M059J (cell line): ENCODE measurements around the gene RAB3A. TPM values are rescaled to one million over a fixed set of nuclear protein-coding genes. Genes with fewer than 3 reads are reported as not detected.
"Not testable (repeated sequence)": the region's sequence is repeated elsewhere in the genome, so short reads cannot be mapped to it uniquely, and the experiment has no call there.

ENCODE experiments used
- DNase-seq: peaks from one replicate; pipeline ENCODE4 v3.0.0-alpha.2; 2012; ENCODE audit warnings: low read depth
- total RNA-seq: library from RNA; depleted of rRNA; stranded (reverse); fragments of >200 nt; shearing (Covaris generic); gene quantifications from 2 replicates; pipeline ENCODE4 v1.2.3, GENCODE V29; 2014

RAB3A gene
- total RNA-seq, 1 experiment from 2014 or later, result 3.4 TPM

DNA sequence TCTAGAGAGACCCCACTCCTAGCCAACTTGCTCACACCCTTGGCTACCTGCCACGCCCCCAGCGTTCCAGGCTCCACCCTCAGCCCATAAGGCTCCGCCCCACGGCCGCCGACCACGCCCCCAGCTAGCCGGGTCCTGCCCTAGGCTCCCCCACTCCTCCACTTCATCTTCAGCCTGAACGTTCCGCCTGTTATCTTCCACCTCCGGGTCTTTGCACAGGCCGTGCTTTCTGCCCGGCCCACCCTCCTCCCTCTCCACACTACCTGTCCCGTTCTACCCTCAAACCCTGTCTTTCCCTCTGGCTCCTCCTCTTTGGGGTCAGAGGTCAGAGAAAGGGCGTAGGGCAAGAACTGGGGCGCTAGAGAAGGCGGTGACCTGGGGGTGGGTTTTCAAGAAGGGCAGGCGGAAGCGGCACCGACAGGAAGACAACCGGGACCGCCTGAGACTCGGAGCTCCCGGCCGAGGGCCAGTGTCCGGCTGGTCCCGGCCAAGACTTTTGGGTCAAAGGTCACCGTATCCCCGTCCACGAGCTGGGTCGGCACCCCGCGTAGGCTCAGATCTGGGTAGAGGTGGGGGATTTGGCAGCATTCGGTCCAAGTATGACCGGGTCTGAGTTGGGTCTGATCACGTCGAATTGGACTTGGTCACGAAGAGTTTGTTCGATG, 20.1 kb upstream of the RAB3A start:
- DNase-seq, result peak; percentile 30

DNA sequence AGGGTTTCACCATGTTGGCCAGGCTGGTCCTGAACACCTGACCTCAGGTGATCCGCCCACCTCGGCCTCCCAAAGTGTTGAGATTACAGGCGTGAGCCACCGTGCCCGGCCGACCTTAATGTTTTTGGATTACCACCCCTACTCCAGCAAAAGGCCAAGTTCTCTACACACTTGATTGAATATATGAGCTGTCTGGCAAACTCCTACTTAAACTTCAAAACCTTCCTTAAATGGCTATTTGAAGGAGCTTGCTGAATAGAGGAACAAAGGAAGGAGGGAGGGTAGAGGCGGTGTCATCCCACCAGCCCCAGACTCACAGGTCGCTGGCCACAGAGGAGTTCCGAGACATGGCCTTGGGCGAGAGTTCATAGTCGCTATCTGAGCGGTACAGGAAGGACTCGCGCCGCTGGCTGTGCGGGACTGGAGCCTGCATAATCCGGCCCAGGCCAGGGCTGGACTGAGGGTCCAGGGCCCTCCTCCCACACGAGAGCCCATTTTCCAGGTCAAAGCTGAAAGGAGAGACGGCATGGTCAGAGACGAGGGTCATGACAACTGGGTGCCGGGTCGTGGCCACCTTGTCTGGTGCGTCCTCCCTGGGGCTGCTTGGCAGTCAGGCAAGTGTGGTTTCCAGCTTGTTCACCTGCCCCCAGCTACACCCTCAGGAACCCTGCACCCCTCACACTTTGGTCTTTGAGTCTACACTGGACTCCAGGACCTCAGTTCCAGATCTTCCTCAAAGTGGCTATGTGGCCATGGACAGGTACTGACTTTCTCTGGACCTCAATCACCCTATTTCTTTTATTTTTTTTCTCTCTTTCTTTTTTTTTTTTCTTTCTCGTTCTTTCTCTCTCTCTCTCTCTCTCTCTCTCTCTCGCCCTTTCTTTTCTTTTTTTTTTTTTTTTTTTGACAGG, 18.2 kb upstream of the RAB3A start:
- DNase-seq, result no peak

GRCh38 chr19:18220632-18221275, 16.9 kb upstream of the RAB3A start:
- DNase-seq, result no peak

DNA sequence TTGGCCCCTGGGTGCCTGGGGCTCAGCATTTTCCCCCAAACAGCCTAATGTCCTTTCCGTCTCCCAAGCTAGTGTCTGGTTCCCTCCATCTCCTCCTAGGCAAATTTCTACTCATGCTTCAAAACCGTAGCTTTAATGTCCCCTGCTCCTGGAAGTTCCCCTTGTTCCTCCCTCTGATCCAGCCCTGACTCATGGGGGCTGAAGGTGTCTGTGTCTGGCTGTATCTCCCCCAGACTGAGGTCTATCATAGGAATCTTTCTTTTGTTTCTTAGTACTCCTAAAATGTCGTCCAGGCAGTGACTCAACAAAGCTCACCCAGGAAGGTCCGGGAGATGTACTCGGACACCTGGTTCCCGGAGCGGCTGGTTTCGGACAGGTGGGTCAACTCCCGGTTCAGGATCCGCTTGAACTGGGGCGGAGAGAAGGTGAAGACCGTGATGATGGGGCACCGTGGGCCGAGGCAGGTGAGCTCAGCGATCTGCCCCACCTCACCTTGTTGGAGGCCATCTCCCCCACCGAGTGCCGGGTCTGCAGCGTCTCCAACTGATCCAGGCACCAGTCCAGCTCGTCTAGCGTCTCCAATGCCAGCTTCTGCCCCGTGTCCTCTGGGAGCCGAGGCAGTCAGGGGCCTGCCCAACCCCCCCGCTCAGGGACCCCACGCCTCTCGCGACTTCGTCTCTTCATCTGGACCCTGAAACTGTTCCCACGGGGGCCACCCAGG, 16.2 kb upstream of the RAB3A start:
- peak; percentile 39 for DNase-seq

DNA sequence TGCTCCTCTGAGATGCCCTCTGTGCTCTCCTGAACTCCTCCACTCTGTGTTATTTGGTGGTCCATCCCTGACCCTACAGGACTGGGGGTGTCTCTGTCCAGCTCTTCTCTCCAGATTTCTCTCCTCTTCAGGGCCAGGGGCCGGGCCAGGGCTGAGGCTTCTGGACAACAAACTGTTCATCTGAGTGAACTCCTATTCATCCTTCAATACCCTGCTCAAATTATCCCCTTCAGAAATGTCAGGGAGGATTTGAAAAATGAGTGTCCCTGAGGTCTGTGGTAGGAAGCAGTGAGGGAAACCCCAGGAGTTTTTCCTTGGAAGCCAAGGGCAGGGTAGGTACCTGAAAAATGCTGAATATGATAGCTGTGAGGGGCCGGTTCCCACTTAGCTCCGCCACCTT, 14.8 kb upstream of the RAB3A start:
- no peak for DNase-seq

GRCh38 chr19:18218159-18218558, 14.3 kb upstream of the RAB3A start:
- DNase-seq, result no peak

- no peak for DNase-seq
These were observed 12.9 kb upstream of the RAB3A start for GRCh38 chr19:18216789-18217188.

- DNase-seq, result peak; percentile 71
These were observed 11.1 kb upstream of the RAB3A start for GRCh38 chr19:18214779-18215433.

- no peak for DNase-seq
These were observed 7.8 kb upstream of the RAB3A start for GRCh38 chr19:18211683-18212082.

DNA sequence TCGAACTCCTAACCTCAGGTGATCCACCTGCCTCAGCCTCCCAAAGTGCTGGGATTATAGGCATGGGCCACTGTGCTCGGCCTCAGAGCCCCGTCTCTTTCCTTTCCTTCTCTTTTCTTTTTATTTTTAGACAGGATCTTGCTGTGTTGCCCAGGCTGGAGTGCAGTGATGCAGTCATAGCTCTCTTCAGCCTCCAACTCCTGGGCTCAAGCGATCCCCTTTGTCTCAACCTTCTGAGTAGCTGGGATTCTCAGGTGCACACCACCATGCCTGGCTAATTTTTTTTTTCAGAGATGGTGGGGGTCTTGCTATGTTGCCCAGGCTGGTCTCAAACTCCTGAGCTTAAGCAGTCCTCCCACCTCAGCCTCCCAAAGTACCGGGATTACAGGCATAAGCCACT, 6.1 kb upstream of the RAB3A start:
- DNase-seq, result not testable (repeated sequence)

DNA sequence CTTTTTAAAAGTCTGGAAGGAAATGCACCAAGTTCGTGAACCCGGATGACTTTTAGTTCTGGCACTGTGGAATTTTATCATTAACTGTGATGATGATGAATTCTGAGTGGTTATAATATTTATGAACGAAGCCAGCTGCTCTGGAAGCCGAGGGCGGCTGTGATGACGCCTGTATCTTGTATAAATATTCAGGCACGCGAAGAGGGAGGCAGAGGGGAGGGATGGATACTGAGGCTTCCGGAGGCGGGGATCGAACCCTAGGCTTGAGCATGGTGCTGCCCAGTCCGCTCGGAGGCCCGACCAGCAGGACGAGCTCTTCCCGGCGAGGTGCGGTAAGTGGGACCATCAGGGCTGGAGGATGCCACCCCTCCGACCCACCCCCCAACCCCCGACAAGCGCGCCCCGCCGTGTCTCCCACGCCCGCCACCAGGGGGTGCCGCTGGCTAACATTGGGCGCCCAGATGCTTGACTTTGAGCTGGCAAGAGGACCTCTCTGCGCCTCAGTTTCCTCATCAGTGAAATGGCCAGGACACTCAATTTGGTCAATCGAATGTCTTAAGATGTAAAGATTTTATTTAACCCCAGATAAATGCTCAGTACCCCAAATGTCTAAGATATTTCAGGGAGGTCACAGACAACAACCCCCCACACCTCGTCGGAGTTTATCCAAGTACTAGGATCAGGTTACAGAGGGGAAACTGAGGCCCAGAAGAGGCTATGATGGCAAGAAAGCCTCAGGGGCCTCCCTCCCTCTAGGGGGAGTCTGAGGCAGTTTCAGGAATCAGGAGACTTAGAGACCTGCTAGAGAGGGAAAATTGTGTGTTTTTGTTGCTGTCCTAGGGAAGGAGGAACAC, 4.5 kb upstream of the RAB3A start:
- no peak for DNase-seq

GRCh38 chr19:18206018-18206417, 2.2 kb upstream of the RAB3A start:
- no peak for DNase-seq

GRCh38 chr19:18205200-18205892, 1.5 kb upstream of the RAB3A start:
- peak; percentile 72 for DNase-seq

GRCh38 chr19:18204394-18205199, 755 bp upstream of the RAB3A start:
- no peak for DNase-seq

- no peak for DNase-seq
These were observed 407 bp downstream of the RAB3A start for GRCh38 chr19:18203408-18203862.

DNA sequence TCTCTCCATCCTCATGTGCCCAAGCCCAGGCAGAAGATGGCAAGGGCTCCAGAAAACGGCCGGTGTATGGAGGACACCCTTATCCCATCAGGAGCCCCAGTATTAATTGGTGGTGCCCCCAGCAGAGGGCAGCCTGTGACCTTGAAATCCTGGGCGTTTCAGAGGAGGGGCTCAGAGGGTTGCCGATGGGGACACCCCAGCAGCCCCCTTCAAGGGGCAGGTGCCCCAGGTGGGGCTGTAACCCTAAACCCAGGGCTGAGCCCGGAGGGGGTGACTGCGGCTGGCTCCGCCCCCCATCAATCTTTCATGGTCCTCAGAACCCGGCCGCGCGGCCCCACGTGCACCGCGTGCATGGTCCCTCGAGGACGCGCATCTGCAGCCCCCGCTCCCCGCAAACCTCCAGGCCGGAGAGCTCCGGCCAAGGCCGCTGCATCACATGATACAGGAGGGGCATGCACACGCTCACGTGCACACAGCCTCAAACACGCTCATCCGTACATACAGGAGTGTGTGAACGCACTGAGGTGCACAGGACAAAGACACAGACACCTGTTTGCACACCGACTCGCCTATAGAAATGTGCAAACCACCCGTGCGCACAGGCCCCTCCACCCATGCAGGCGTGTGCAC, 949 bp downstream of the RAB3A start:
- no peak for DNase-seq

- DNase-seq, result no peak
These were observed 1.5 kb downstream of the RAB3A start for GRCh38 chr19:18202397-18202777.

- no peak for DNase-seq
These were observed 5.5 kb downstream of the RAB3A start for GRCh38 chr19:18198374-18198773.
